Pancreas (tissue), 10 donors: ENCODE measurements around the gene FARS2. TPM values are rescaled to one million over a fixed set of nuclear protein-coding genes. Genes with fewer than 3 reads are reported as not detected.
A peak's percentile ranks its signal among the peaks of the same experiment; 100 is the strongest.

Source experiments
- ATAC-seq, 4 donors: fragments of 200-7000 bp; cut with Tn5 transposase; one replicate each; pipeline versions ENCODE4 v1.8.0 to v1.9.1; 2020; ENCODE audit warnings: mild to moderate bottlenecking in 4 of 4, moderate library complexity in 4 of 4
- DNase-seq, 6 donors: peaks; one replicate each; pipeline ENCODE4 v3.0.0-alpha.2; 2020
- FAIRE-seq: peaks from 2 replicates; lab custom pipeline; 2012; peaks lifted over from hg19 to GRCh38; lab: Jason Lieb, UNC
- H3K27ac ChIP-seq, 4 donors: fragments of 200-600 bp; sonication (generic); 1 replicate in 3 of 4; 2 replicates in 1 of 4; pipeline versions ENCODE4 v1.5.0 to v1.8.0; 2020
- H3K27me3 ChIP-seq, 4 donors: fragments of 200-600 bp; one replicate each; pipeline ENCODE4 v1.8.0; 2021
- H3K36me3 ChIP-seq, 3 donors: fragments of 200-600 bp; sonication (generic) in 1 of 3; one replicate each; pipeline versions ENCODE4 v1.5.0 to v1.8.0; 2020 to 2021
- H3K4me1 ChIP-seq, 3 donors: fragments of 200-600 bp; one replicate each; pipeline ENCODE4 v1.8.0; 2021
- H3K4me3 ChIP-seq, 4 donors: fragments of 200-600 bp; sonication (generic) in 2 of 4; one replicate each; pipeline versions ENCODE4 v1.5.0 to v1.8.0; 2020 to 2021
- H3K9me3 ChIP-seq, 4 donors: fragments of 200-600 bp; one replicate each; pipeline ENCODE4 v1.8.0; 2021
- CTCF ChIP-seq, 4 donors: fragments of 200-600 bp; sonication (generic) in 3 of 4; IDR thresholded peaks; one replicate each; pipeline versions ENCODE4 v1.5.0 to v1.8.0; 2021; ENCODE audit warnings: antibody characterized with exemption in 4 of 4
- WGBS, 2 donors: extraction: QIAGEN DNeasy Blood & Tissue Kit; methylation state at CpG; one replicate each; pipeline ENCODE4 v1.1.7; 2013; 5-methylcytosine and 5-hydroxymethylcytosine counted together
- intact Hi-C, 3 donors: fragments of 100-400 bp; cut with DNase I; formaldehyde crosslinking; loops; one replicate each; pipeline versions ENCODE4 v1.11.1 to v1.14.2; 2022
- polyA plus RNA-seq, 2 donors: library from polyadenylated mRNA; stranded (reverse); fragments of 200-250 nt; gene quantifications; one replicate each; pipeline ENCODE4 v1.2.3, GENCODE V29; 2013
- total RNA-seq, 6 donors: library from RNA; stranded (reverse); fragmentation: NEBNext Ultra II Directional in 4 of 6; extraction: Animal tissue kit (Norgen Biotek cat#: 25700) in 4 of 6; gene quantifications; one replicate each; pipeline versions ENCODE4 v1.2.1 to v1.2.4, GENCODE V29; 2021 to 2023
- donor health status: healthy with polysubstance abuse.
- donor health status: DM: no; HTN: no; CAD: no; lungs with moderate emphysema.
- donor health status: DM: no; HTN: no; CAD: no.
- donor health status: control.
- donor health status: control.
- donor health status: Bipolar disorder and iron deficiency.
- donor health status: DM: yes; HTN: yes; CAD: no.
- donor health status: DM: no; HTN: no; CAD: no.
- donor health status: DM: no; HTN: no; CAD: no.
- donor health status: DM: yes; HTN: yes; CAD: no.

Gene FARS2
- total and polyA plus RNA-seq, 8 donors: 4.1 to 10.3 (median 7.5) TPM

- FAIRE-seq (no peak), DNase-seq (no peak), ATAC-seq (no peak)
- Histone ChIP-seq H3K9me3 (no peaks in the 10 kb centered on the region), H3K27me3 (no peaks in the 10 kb centered on the region), H3K4me3 (no peak overlapping the region), H3K27ac (no peak overlapping the region), H3K4me1 (no peaks in the 10 kb centered on the region), H3K36me3 (peaks cover 0 to 4% (median 0%) of the 10 kb centered on the region in 3 donors)
- 70 to 81% methylated on average over 6 of the region's 6 CpGs for WGBS, 2 donors
- intact Hi-C loops: no loop called here
- TF ChIP-seq CTCF (IDR thresholded peaks at IDR 0.05): no peak
These were observed 67.5 kb downstream of the FARS2 start for GRCh38 chr6:5328800-5329199.

DNA sequence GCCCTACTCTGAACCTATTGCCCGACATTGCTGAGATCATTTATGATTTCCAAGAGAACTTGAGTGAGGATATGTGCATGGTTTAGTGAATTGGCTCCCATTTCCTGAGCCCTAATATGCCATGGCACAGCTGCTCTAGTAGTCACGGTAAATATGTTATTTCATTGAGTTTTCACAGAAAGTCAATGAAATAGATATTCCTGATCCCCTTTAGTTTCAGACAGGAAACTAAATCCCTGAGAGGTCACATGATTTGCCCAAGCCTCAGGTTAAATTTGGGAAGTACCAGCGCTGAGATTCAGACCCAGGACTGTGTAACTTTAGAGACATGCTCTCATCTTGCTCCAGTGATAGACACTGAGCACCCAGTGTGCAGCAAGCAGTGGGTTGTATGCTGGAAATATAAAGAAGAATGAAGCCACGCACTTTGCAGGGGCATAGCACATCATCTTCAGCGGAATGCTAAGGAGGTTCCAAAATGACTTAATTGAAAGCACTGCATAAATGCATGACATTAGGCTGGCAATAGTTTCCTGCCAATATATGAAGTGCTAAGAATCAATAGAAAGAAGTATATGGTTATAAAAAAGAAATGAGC is 70.6 kb downstream of the FARS2 start:
- H3K27ac ChIP-seq: no peak overlapping the region
- no peaks in the 10 kb centered on the region for H3K9me3 ChIP-seq
- DNase-seq (no peak), ATAC-seq (no peak), FAIRE-seq (no peak)
- H3K4me3 ChIP-seq: no peak overlapping the region
- intact Hi-C loops: no loop called here
- no peaks in the 10 kb centered on the region for H3K36me3 ChIP-seq
- WGBS, 2 donors: 86 to 97% methylated on average over 5 of the region's 5 CpGs
- no peaks in the 10 kb centered on the region for H3K27me3 ChIP-seq
- TF ChIP-seq CTCF (IDR thresholded peaks at IDR 0.05): no peak
- H3K4me1 ChIP-seq: no peaks in the 10 kb centered on the region

- Histone ChIP-seq H3K4me3 (no peak overlapping the region), H3K36me3 (no peaks in the 10 kb centered on the region), H3K27me3 (no peaks in the 10 kb centered on the region), H3K9me3 (no peaks in the 10 kb centered on the region), H3K27ac (no peak overlapping the region), H3K4me1 (peaks cover 0 to 4% (median 0%) of the 10 kb centered on the region in 3 donors)
- TF ChIP-seq CTCF (IDR thresholded peaks at IDR 0.05): no peak
- intact Hi-C loops: no loop called here
- WGBS, 2 donors: 91 to 93% methylated on average over 3 of the region's 3 CpGs
- peak in 2 of 4 donors; percentile 12 to 32 for ATAC-seq
- FAIRE-seq: no peak
- no peak for DNase-seq
These were observed 72.3 kb downstream of the FARS2 start for GRCh38 chr6:5333658-5334057.

GRCh38 chr6:5334341-5334740 is 73.0 kb downstream of the FARS2 start:
- no peak for TF ChIP-seq CTCF (IDR thresholded peaks at IDR 0.05)
- FAIRE-seq (no peak), ATAC-seq (no peak), DNase-seq (no peak)
- Histone ChIP-seq H3K27ac (no peak overlapping the region), H3K9me3 (no peaks in the 10 kb centered on the region), H3K4me1 (peaks cover 0 to 4% (median 0%) of the 10 kb centered on the region in 3 donors), H3K4me3 (no peak overlapping the region), H3K36me3 (no peaks in the 10 kb centered on the region), H3K27me3 (no peaks in the 10 kb centered on the region)
- 84 to 88% methylated on average over 1 of the region's 1 CpG for WGBS, 2 donors
- intact Hi-C loops: no loop called here

GRCh38 chr6:5335020-5335419 is 73.7 kb downstream of the FARS2 start:
- no peaks in the 10 kb centered on the region for H3K36me3 ChIP-seq
- intact Hi-C loops: no loop called here
- 63 to 74% methylated on average over 3 of the region's 3 CpGs for WGBS, 2 donors
- no peaks in the 10 kb centered on the region for H3K27me3 ChIP-seq
- peaks cover 0 to 4% (median 0%) of the 10 kb centered on the region in 3 donors for H3K4me1 ChIP-seq
- no peak overlapping the region for H3K4me3 ChIP-seq
- H3K9me3 ChIP-seq: no peaks in the 10 kb centered on the region
- ATAC-seq (no peak), DNase-seq (no peak), FAIRE-seq (no peak)
- TF ChIP-seq CTCF (IDR thresholded peaks at IDR 0.05): no peak
- no peak overlapping the region for H3K27ac ChIP-seq
